GM12892 (cell line): ENCODE measurements around the gene CTDNEP1.

Source experiments
- POLR2A ChIP-seq: IDR thresholded peaks from 2 replicates; pipeline ENCODE4 v1.6.1; 2011; ENCODE audit warnings: low read depth, low read length, control low read depth
- POLR2AphosphoS5 ChIP-seq: IDR thresholded peaks from 2 replicates; pipeline ENCODE4 v1.6.1; 2011; ENCODE audit warnings: low read depth, low read length, control low read depth
- TAF1 ChIP-seq: IDR thresholded peaks from 2 replicates; pipeline ENCODE4 v1.6.1; 2011; ENCODE audit warnings: low read depth, mild to moderate bottlenecking, control low read depth, low read length, borderline replicate concordance

DNA sequence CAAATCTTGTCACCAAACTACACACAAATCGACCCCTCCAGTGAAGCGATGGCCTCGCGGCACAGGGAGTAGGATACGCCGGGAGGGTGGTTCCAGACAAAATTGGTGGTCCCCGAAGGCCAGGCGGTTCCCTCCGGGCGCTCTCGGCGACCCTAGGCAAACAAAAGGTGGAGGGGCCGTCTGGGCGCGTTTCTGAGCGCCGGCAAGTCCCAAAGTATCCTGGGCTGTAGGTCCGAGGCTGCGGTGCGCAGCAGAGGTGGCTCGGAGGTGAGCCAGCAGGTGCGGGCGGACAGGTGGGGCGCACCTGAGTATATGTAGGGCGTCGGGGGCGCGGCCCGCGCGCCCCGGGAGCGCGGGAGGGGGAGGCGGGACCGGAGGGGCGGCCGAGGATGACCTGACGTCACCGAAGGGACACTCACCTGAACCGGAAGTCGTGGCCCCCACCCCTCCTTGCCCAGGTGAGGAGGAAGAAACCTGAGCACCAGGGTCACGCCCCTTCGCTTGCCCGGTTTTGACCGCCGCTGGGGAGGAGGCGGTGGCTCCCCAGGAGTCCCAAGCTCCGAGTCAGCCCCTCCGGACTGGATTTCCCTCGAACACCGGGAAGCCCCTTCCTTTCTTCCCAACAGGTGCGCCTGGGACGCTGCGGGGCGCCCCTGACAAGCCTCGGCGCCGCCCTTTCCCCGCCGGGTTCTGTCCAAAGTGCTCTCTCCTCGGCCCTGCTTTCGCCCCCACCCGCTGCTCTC lies 10.8 kb upstream of the CTDNEP1 start, which contains the start of gene CLDN7:
- no peak for TF ChIP-seq TAF1
- TF ChIP-seq POLR2A: no peak
- no peak for TF ChIP-seq POLR2AphosphoS5
